Stimulated activated CD8-positive, alpha-beta memory T cell treated with anti-CD3 and anti-CD28 coated beads, Interleukin-2, amount 100 ng/mL, for 1 hour (primary cell): Measurements from ENCODE around the gene NEK11.

Source experiments
- DNase-seq, 2 donors: peaks; one replicate each; pipeline ENCODE4 v3.0.0-alpha.2; 2020; ENCODE audit warnings: low read depth in 2 of 2

The NEK11 gene

DNA sequence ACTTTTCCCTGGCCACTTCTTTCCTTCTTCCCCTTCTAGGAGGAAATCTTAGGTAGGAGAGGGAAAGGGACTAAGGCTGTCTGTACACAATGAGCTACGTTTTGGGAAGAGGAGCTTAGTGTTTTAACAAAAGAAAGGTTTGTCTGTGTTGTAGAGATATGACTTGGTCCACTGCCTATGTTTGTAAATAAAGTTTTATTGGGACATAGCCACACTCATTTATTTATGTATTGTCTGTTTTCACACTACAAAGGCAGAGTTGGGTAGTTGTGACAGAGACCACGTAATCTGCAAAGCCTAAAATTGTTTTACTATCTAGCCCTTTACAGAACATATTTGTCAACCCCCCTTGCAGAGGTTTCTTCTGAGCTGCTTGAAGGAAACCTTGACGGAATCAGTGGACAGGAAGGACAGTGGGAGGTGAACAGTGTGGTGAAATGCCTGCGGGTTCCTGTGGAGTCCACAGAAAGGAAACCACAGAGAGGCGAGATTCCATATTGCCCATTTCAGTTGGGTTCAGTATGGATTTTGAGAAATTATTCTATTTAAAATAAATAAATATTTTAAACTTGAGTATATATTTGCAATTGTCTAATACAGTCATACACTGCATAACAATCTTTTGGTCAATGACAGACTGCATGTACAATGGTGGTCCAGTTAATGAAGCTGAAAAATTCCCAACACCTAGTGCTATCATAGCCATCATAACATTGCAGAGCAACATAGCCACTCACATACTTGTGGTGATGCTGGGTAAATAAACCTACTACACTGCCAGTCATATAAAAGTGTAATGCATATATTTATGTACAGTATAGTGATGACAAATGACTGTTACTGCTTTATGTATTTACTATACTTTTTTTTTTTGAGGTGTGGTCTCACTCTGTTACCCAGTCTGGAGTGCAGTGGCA lies 197.0 kb downstream of the NEK11 start:
- no peak for DNase-seq

DNA sequence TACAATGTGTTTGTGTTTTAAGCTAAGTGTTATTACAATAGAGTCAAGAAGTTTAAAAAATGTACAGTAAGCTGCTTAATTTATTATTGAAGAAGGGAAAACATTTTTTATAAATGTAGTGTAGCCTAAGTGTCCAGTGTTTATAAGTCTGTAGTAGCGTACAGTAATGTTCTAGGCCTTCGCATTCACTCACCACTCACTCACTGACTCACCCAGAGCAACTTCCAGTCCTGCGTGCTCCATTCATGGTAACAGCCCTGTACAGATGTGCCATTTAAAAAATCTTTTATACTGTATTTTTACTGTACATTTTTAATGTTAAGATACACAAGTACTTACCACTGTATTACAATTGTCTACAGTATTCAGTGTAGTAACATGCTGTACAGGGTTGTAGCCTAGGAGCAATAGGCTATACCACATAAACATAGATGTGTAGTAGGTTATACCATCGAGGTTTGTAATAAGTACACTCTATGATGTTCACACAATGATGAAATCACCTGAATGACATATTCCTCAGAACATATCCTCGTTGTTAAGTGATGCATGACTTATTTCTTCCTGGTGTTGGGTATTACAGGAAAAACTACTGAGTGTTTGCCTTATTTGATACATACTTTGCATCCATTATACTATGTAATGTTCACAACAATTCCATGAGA lies 198.3 kb downstream of the NEK11 start:
- no peak for DNase-seq

DNA sequence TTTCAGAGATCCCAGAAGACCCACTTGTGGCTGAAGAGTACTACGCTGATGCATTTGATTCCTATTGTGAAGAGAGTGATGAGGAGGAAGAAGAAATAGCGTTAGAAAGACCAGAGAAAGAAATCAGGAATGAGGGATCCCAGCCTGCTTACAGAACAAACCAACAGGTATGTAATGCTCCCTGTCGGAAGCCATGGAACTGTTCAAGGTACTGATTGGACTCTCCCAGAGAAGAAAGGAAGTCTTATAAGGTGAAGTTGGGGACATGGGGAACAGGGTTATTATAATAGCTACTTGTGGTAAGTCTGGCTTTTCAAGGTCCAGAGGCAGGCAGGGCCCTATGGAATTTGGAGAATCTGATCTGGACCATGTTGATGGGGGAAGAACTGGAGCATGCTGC lies 201.8 kb downstream of the NEK11 start:
- no peak for DNase-seq

DNA sequence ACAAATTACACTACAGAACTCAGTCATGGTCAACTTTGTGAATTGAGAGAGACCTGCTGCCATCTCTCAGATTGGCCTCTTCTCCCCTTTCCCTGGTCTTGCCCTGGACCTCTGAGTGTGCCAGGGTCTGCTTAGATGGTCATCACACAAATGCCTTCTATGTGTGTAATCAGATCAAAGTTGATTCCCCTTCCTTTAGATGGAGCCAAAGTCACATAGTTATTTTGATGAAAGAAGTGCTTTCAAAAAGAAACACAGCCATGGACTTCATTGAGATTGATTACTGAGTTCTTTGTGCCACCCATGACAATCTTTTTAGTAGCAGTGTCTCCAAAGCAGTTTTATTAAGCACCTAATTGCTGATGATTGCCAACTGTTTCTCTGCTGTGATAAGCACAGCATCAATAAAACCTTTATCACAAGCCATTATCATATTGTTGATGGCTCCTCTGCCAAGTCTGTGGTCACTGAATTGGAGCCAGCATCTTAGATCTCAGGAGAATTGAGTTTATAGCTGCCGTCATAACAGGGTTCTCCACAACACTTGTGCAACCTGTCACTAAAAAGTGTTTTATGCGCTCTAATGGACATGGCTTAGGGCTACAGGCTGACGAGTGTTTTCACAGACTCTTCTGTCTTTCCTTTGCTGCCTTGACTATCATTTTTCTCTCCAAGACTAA lies 205.2 kb downstream of the NEK11 start:
- no peak for DNase-seq

DNA sequence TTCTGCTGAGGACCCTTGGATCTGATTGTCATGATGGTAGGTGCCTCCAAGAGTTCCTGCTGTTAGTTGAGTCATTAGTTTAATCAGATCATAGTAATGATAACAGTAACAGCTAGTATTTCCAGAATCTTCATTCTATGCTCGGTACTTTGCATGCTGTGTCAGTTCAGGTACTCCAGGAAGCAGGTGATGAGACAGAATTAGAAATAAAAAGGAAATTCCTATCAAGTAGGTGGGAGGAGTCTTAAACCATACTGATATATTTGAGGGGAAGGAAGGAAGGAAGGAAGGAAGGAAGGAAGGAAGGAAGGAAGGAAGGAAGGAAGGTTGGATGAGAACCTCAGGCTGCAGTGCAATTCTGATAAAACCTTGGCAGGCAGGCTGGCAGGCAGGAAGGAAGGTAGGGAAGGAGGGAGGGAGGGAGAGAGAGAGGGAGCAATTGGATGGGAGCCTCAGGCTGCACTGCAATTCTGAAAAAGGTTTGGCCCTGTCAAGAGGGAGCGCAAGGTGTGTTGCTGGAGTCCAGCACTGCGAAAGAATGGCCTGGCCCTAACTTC lies 206.1 kb downstream of the NEK11 start:
- no peak for DNase-seq

DNA sequence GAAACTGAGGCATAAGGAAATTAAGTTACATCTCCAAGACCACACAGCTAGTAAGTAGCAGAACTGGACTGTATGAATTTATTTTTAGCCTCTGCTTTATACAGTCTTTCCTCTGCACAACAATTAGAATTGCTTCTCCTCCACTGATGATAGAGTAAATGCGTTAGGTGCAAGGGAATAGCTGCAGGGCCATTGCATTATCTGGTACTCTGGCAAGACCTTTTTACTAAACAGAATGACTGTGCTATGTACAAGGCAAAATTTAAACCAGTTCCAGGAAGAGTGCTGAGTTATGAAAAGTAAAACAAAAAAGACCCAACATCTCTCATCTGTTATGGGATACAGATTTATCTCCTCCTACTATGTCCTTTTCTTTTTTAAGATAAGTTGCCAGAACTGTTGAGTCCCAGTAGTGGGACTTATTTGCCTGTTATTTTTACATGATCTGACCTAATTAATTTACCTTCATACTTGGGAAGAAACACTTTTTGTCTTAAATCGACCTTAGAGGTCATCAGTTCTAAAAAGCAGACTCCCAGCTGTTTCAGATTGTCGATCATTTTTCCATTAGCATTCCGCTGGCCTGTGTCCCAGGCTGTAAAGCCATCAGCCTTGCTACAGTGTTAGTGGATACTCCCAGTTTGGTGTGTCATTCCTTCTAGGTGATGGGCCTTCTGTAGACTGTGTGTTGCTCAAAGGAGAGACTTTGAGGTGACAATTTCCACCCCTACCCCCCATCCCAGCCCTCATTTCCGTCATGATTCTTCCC lies 207.4 kb downstream of the NEK11 start:
- no peak for DNase-seq

DNA sequence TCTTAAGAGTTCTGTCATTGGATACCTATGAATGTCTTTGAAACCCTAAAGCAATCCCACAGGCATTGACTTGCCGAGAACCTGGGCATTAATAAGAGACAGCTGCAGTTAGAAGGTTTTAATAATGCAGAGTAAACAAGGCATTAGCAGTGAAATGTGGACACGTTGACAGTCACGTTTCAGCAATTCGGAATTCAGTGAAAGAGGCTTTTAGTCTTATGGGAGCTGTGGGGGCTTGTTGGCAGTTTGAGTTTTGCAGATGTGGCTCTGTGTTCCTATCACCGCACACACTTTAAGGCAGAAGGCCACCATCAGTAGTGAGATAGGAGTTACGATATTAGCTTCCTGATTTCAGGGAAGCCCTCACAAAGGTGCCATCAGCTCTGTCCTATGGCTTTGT lies 209.7 kb downstream of the NEK11 start:
- DNase-seq = no peak

DNA sequence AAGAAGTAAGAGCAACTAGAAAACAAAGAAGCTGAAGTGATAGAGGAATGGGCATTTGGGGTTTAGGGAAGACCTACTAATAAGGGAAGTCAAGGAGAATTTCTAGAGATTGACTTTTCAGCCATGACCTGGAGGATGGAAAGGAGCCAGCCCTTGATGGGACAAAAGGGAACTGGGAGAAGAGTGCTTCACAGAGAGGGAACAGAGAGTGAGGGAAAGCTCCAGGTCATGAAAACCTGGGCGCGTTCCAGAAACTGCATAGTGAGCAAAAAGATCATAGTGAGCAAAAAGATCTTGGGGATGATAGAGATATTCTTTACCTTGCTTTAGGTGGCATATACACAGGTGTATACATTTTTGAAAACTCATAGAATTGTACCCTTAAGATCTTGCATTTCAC lies 211.8 kb downstream of the NEK11 start:
- DNase-seq = no peak

DNA sequence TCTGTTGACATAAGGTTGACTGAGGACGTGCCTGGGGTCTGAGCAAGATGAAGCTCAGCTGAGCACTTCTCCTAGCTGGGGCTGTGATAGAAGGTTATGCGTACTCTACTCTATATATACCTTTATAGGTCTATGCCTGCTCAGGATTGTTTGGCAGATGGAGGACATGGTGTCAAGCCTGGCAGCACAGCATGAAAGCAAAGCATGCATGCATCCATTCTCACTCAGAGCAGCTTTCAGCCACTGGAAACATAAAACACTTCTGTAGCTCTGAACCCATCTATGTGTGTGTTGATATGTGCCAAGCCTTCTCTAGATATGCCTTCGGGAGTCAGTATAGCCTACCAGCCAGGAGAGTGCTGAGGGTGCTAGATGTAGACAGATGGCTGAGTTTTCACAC lies 212.6 kb downstream of the NEK11 start:
- DNase-seq = no peak

DNA sequence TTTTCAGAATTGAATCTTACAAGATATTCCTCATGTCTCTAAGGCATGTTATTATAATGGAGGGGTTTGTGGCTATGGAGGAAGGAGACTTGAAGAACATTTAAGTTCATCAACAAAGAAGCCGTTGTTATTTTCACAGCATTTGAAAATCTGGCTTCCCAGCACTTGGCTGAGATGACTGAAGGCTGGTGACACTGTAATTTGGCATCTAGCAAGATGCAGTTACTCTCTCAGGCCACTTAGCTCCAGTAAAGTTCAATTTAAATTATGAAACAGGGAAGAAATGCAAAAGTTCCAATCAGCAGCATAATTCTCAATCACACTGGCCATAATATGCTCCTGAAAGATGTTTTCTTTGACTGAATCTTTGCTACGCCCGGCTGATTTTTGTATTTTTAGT lies 215.5 kb downstream of the NEK11 start:
- no peak for DNase-seq

DNA sequence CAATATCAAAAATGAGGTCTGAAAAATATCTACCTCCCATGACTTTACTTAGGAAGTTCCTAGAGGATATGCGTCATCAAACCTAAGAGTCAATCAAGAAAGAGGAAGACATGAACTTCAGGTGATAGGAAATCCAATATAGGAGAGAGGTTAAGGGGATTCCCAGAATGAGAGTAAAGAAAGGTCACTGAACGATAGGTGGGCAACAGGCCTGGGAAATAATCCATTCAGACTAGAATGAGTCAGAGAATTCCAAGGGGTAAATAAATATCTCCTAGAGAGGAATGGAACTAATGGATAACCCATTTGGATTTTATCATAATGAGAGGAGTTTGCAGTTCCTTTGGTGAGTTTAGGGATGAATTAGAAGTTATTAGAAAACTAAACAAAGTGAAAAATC lies 223.8 kb downstream of the NEK11 start:
- no peak for DNase-seq

DNA sequence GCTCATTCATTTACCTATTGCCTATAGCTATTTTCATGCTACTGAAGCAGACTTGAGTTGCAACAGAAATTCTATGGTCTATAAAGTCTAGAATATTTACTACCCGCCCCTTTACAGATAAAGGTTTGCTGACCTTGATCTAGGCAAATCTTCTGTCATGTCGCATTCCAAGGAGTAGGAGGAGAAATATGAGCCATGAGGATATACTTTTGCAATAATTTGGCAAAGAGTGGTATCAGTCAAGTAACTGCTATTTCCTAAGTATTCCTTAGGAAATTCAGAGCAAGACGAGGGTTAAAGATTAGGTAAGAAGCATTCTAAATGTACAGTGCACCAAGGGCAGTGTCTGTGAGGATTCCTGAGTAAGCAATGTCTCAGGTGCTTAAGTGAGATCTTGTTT lies 233.8 kb downstream of the NEK11 start:
- no peak for DNase-seq

DNA sequence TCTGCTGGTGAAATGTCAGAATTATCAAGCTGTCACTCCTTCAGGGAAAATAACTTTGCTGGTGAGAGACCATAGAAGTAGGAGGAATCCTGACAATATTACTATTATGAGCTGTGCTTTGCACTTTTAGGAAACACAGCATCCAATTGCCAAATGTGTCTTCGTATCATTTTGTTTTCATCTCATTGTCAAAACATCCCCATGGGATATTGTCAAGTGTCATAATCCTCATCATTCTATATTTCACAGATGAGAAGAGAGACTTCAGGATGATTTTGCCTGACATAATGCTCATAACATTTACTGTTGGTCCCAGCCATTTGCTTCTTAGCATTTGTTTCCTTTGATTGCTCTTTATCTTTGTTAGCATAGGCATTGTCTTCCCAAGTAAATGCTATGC lies 234.4 kb downstream of the NEK11 start:
- no peak for DNase-seq

DNA sequence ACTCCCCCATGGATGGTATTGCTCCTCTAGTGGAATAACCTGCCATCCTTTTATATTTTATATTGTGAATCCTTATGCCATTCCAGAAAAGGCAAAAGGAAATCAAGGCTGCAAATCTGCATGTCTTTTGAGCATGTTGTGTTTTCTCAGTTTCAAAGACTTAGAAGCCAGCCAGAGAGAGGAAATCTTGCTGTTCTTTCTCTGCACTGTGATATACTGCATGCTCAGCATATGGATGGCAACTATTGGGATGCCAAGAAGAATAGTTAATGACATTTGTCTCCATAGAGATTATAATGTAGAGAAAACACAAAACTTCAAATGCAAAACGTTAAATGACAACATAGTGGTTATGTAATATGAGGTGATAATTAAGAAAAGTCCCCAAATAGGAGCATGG lies 248.9 kb downstream of the NEK11 start:
- DNase-seq = no peak

DNA sequence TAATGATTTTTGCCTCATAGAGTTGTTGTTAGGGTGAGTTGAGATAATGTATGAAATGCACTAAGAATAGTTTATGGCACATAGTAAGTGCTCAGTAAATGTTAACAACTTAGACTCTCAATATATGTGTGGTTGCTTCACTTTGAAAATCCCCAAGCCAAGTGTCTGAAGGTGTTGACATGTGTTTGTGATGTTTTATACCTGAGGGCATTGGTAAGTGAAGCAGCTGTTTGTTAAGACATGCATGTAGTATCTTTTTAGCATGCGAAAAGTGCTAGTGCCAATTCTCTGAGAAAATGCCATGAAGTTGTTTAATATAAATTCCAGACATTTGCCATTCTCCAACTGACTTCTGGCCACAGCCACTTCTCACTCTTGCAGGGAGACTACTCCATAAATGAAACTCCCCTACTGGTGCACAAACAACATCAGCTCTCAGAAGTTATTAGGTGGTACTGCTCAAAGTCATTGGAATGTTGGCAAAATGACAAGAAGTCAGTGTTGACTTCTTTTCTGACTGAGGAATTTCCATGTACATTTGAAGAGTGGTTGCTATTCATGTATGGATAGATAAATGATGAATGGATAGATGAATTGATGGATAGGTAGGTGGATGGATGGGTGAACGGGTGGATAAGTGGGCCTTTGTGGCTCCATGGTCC lies 251.3 kb downstream of the NEK11 start:
- no peak for DNase-seq

DNA sequence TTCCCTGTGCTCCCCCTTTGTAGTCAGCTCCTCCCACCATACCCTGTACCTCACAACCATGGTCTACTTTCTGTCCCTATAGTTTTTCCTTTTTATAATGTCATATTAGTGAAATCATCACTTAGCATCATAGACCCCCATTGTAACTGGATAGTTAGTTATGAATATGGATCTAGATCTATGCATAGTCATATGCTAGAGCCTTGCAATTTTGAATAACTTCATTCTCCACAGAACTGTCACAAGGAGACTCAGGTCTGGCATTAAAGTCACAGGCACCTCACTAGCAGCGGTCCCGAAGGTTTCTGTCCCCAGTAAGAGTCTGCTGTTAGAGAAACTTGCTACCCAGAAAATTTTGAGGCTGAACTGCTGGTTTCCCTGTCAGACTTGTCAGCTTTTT lies 252.9 kb downstream of the NEK11 start:
- no peak for DNase-seq

DNA sequence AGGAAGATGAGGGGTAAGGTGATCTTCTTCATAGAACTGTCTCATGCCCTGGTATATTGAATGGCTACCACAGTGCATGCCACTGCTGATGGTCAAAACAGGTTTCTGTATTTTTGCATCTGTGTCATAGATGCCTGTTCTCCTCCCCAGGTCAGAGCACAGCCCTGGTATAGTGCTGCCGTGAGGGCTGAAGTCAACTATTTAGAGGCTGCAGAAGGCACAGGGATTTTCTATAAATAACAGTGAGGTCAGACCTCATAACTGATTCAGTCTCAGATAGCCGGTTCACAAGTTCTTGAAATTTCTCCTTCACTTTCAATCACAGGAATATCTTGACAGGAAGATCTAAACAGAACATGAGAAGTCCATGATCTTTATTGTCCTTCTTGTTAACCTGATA lies 255.7 kb downstream of the NEK11 start:
- no peak for DNase-seq

DNA sequence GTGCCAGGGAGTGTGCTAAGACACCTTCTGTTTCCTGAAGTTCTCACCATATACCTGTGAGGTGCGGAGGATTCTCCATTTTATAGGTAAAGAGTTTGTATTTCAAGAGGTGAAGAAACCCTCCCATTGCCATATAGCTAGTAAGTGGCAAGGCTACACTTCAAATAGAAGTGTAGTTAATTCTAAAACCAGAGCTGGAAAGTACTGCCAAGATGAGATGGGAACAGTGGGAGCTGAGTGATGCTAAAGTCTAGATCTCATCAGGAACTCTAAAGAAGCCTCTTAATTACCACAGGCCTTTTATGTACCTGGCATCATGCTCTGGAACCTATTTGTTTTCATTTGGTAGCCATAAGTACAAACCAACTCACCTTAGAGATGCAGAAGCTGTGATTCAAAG lies 256.3 kb downstream of the NEK11 start:
- DNase-seq = no peak

DNA sequence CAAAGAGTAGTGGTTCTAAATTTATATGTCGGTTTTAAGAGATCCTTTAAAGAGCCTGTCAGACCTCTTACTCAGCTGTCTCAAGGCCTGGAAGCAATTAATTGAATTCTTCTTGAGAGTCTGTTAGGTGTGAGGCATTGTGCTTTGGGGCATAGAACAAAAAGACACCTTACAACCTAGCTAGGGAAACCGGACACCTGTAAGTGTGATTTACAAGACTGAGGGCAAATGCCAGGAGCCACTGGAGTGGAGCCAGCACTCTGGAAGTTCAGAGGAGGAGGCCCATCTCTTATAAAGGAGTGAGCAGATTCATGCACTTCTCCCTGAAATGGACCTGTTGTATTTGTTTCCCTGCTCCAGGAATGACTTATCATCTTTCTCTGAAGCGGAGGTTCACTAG lies 257.2 kb downstream of the NEK11 start:
- no peak for DNase-seq

DNA sequence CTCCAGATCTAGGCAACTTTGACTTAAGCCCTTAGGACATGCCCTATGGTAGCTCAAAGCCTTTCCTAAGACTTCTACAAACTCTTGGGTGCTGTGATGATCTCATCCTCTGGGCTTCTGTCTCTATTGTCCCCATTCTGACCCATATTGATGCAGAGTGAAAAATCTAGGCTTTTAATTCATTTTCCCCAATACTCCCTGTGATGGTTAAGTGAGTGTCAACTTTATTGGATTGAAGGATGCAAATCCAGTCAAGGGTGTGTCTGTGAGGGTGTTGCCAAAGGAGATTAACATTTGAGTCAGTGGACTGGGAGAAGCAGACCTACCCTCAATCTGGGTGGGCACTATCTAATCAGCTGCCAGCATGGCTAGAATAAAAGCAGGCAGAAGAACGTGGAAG lies 257.6 kb downstream of the NEK11 start:
- no peak for DNase-seq

DNA sequence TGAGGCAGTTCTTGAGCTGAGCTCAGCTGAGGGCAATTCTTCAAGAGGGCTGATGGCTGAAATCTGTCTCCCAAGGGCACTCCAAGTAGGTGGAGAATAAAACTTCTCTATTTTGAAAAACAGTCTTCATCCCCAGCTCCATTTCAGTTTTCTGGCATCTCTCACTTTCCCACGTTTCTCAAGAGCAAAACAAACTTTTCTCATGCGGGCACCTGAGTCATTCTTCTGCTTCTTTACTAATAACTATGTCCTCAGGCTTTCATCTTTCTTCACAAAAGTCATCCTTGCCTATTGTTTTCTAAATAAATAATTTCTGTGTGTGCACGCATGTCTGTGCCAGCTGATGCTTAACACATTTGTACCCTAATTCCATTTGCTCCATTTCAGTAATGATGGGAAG lies 258.8 kb downstream of the NEK11 start:
- DNase-seq = no peak
